ENCODE data around the gene CEACAM16.
"Not testable (repeated sequence)": the region's sequence is repeated elsewhere in the genome, so short reads cannot be mapped to it uniquely, and the experiment has no call there.

Gene CEACAM16

GRCh38 chr19:44719262-44719701, 20.3 kb downstream of the CEACAM16 start:
- Mint-ChIP-seq H3K27ac (no peak overlapping the region), H3K36me3 (ENCODE audit: low read depth) (peaks cover 1% of the 10 kb centered on the region), H3K4me1 (ENCODE audit: low read depth) (peaks cover 21% of the 10 kb centered on the region), H3K4me3 (no peak overlapping the region), H3K9me3 (peaks cover 18% of the 10 kb centered on the region), H3K27me3 (ENCODE audit: low read depth) (no peaks in the 10 kb centered on the region)
- DNase-seq (ENCODE audit: low spot score), result no peak

GRCh38 chr19:44720396-44720795, 21.4 kb downstream of the CEACAM16 start:
- H3K27me3 Mint-ChIP-seq (ENCODE audit: low read depth); H3K27ac Mint-ChIP-seq; H3K9me3 Mint-ChIP-seq; DNase-seq (ENCODE audit: low spot score); H3K4me3 Mint-ChIP-seq; H3K36me3 Mint-ChIP-seq (ENCODE audit: low read depth): not testable (repeated sequence)
- H3K4me1 Mint-ChIP-seq (ENCODE audit: low read depth), result peaks cover 25% of the 10 kb centered on the region

- no peak overlapping the region for H3K27ac Mint-ChIP-seq
- peaks cover 2% of the 10 kb centered on the region for H3K9me3 Mint-ChIP-seq
- DNase-seq (ENCODE audit: low spot score), result no peak
- H3K36me3 Mint-ChIP-seq (ENCODE audit: low read depth), result no peaks in the 10 kb centered on the region
- H3K4me1 Mint-ChIP-seq (ENCODE audit: low read depth), result peaks cover 29% of the 10 kb centered on the region
- H3K4me3 Mint-ChIP-seq, result no peak overlapping the region
- H3K27me3 Mint-ChIP-seq (ENCODE audit: low read depth), result no peaks in the 10 kb centered on the region
Observed at GRCh38 chr19:44720945-44721344, 22.0 kb downstream of the CEACAM16 start.

GRCh38 chr19:44721369-44721768, 22.4 kb downstream of the CEACAM16 start:
- H3K36me3 Mint-ChIP-seq (ENCODE audit: low read depth); H3K4me3 Mint-ChIP-seq; DNase-seq (ENCODE audit: low spot score); H3K9me3 Mint-ChIP-seq; H3K27me3 Mint-ChIP-seq (ENCODE audit: low read depth); H3K27ac Mint-ChIP-seq: not testable (repeated sequence)
- H3K4me1 Mint-ChIP-seq (ENCODE audit: low read depth), result peaks cover 29% of the 10 kb centered on the region

GRCh38 chr19:44722131-44723121, 23.5 kb downstream of the CEACAM16 start:
- H3K4me1 Mint-ChIP-seq (ENCODE audit: low read depth), result peaks cover 29% of the 10 kb centered on the region
- H3K9me3 Mint-ChIP-seq, result no peaks in the 10 kb centered on the region
- peak overlapping the region; percentile 47 for H3K27ac Mint-ChIP-seq
- DNase-seq (ENCODE audit: low spot score), result no peak
- no peaks in the 10 kb centered on the region for H3K36me3 Mint-ChIP-seq (ENCODE audit: low read depth)
- no peaks in the 10 kb centered on the region for H3K27me3 Mint-ChIP-seq (ENCODE audit: low read depth)
- no peak overlapping the region for H3K4me3 Mint-ChIP-seq

GRCh38 chr19:44723299-44723951, 24.5 kb downstream of the CEACAM16 start:
- no peaks in the 10 kb centered on the region for H3K9me3 Mint-ChIP-seq
- H3K4me3 Mint-ChIP-seq, result peak overlapping the region; percentile 29
- H3K36me3 Mint-ChIP-seq (ENCODE audit: low read depth), result no peaks in the 10 kb centered on the region
- no peaks in the 10 kb centered on the region for H3K27me3 Mint-ChIP-seq (ENCODE audit: low read depth)
- H3K27ac Mint-ChIP-seq, result peak overlapping the region; percentile 23
- DNase-seq (ENCODE audit: low spot score), result no peak
- H3K4me1 Mint-ChIP-seq (ENCODE audit: low read depth), result peaks cover 37% of the 10 kb centered on the region

- H3K9me3 Mint-ChIP-seq, result no peaks in the 10 kb centered on the region
- peaks cover 39% of the 10 kb centered on the region for H3K4me1 Mint-ChIP-seq (ENCODE audit: low read depth)
- no peaks in the 10 kb centered on the region for H3K27me3 Mint-ChIP-seq (ENCODE audit: low read depth)
- peak; percentile 75 for DNase-seq (ENCODE audit: low spot score)
- no peaks in the 10 kb centered on the region for H3K36me3 Mint-ChIP-seq (ENCODE audit: low read depth)
- H3K4me3 Mint-ChIP-seq, result no peak overlapping the region
- H3K27ac Mint-ChIP-seq, result peak overlapping the region; percentile 23
Observed at GRCh38 chr19:44723952-44724319, 25.0 kb downstream of the CEACAM16 start.

GRCh38 chr19:44725251-44725650, 26.3 kb downstream of the CEACAM16 start:
- no peaks in the 10 kb centered on the region for H3K36me3 Mint-ChIP-seq (ENCODE audit: low read depth)
- H3K27ac Mint-ChIP-seq, result no peak overlapping the region
- no peak overlapping the region for H3K4me3 Mint-ChIP-seq
- no peaks in the 10 kb centered on the region for H3K9me3 Mint-ChIP-seq
- peaks cover 43% of the 10 kb centered on the region for H3K4me1 Mint-ChIP-seq (ENCODE audit: low read depth)
- no peak for DNase-seq (ENCODE audit: low spot score)
- H3K27me3 Mint-ChIP-seq (ENCODE audit: low read depth), result no peaks in the 10 kb centered on the region

- Mint-ChIP-seq H3K4me1 (ENCODE audit: low read depth) (peaks cover 43% of the 10 kb centered on the region), H3K9me3 (no peaks in the 10 kb centered on the region), H3K27ac (no peak overlapping the region), H3K27me3 (ENCODE audit: low read depth) (no peaks in the 10 kb centered on the region), H3K4me3 (no peak overlapping the region), H3K36me3 (ENCODE audit: low read depth) (no peaks in the 10 kb centered on the region)
- DNase-seq (ENCODE audit: low spot score), result no peak
Observed at GRCh38 chr19:44725684-44726083, 26.7 kb downstream of the CEACAM16 start.

- Mint-ChIP-seq H3K27me3 (ENCODE audit: low read depth) (no peaks in the 10 kb centered on the region), H3K9me3 (no peaks in the 10 kb centered on the region), H3K4me1 (ENCODE audit: low read depth) (peaks cover 43% of the 10 kb centered on the region), H3K36me3 (ENCODE audit: low read depth) (no peaks in the 10 kb centered on the region), H3K4me3 (no peak overlapping the region), H3K27ac (no peak overlapping the region)
- DNase-seq (ENCODE audit: low spot score), result no peak
Observed at GRCh38 chr19:44726465-44726864, 27.5 kb downstream of the CEACAM16 start.

GRCh38 chr19:44728178-44728577, 29.2 kb downstream of the CEACAM16 start:
- H3K4me1 Mint-ChIP-seq (ENCODE audit: low read depth), result peaks cover 32% of the 10 kb centered on the region
- no peaks in the 10 kb centered on the region for H3K36me3 Mint-ChIP-seq (ENCODE audit: low read depth)
- H3K4me3 Mint-ChIP-seq, result no peak overlapping the region
- no peak for DNase-seq (ENCODE audit: low spot score)
- peak overlapping the region; percentile 58 for H3K27ac Mint-ChIP-seq
- peaks cover 2% of the 10 kb centered on the region for H3K27me3 Mint-ChIP-seq (ENCODE audit: low read depth)
- no peaks in the 10 kb centered on the region for H3K9me3 Mint-ChIP-seq

- peak overlapping the region; percentile 28 for H3K27ac Mint-ChIP-seq
- H3K4me3 Mint-ChIP-seq, result no peak overlapping the region
- no peaks in the 10 kb centered on the region for H3K9me3 Mint-ChIP-seq
- H3K36me3 Mint-ChIP-seq (ENCODE audit: low read depth), result no peaks in the 10 kb centered on the region
- peaks cover 2% of the 10 kb centered on the region for H3K27me3 Mint-ChIP-seq (ENCODE audit: low read depth)
- H3K4me1 Mint-ChIP-seq (ENCODE audit: low read depth), result peaks cover 22% of the 10 kb centered on the region
- DNase-seq (ENCODE audit: low spot score), result no peak
Observed at GRCh38 chr19:44729516-44730033, 30.6 kb downstream of the CEACAM16 start.

- DNase-seq (ENCODE audit: low spot score), result no peak
- Mint-ChIP-seq H3K9me3 (no peaks in the 10 kb centered on the region), H3K36me3 (ENCODE audit: low read depth) (no peaks in the 10 kb centered on the region), H3K4me1 (ENCODE audit: low read depth) (peaks cover 21% of the 10 kb centered on the region), H3K27me3 (ENCODE audit: low read depth) (peaks cover 2% of the 10 kb centered on the region), H3K4me3 (no peak overlapping the region), H3K27ac (no peak overlapping the region)
Observed at GRCh38 chr19:44731081-44731480, 32.1 kb downstream of the CEACAM16 start.

GRCh38 chr19:44731622-44732021, 32.7 kb downstream of the CEACAM16 start:
- H3K9me3 Mint-ChIP-seq, result no peaks in the 10 kb centered on the region
- peaks cover 2% of the 10 kb centered on the region for H3K27me3 Mint-ChIP-seq (ENCODE audit: low read depth)
- no peak overlapping the region for H3K4me3 Mint-ChIP-seq
- peaks cover 21% of the 10 kb centered on the region for H3K4me1 Mint-ChIP-seq (ENCODE audit: low read depth)
- no peak overlapping the region for H3K27ac Mint-ChIP-seq
- DNase-seq (ENCODE audit: low spot score), result no peak
- H3K36me3 Mint-ChIP-seq (ENCODE audit: low read depth), result no peaks in the 10 kb centered on the region
